GM19324 (cell line): Measurements from ENCODE around the gene VWA7.
"Not testable (repeated sequence)": the region's sequence is repeated elsewhere in the genome, so short reads cannot be mapped to it uniquely, and the experiment has no call there.

Experiments used
- ATAC-seq: cut with Tn5 transposase; IDR thresholded peaks from one replicate; pipeline ENCODE4 v1.9.1; 2021; ENCODE audit warnings: mild to moderate bottlenecking, moderate library complexity; ENCODE audit not compliant: unreplicated experiment, low FRiP score

Gene VWA7

GRCh38 chr6:31801031-31801927 is 24.2 kb upstream of the VWA7 start:
- not testable (repeated sequence) for ATAC-seq

GRCh38 chr6:31799781-31800180 is 22.7 kb upstream of the VWA7 start:
- ATAC-seq: no peak

DNA sequence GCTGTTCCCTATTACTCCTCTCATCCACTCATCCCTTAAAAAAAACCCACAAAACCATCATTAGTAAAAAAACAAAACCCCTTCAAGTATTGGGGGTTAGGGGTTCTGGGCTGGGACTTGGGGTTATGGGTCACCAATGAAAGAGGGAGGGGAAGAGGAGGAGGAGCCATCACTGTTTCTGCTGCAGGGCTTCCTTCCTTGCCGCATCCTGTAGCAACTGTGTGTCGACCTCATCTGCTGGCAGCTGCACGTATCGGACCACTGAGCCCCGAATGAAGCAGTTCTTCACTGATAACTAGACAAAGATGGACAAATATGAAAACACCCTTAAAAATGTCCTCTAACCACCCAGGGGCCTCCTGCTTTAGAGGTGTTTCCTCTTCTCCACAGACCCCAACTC is 20.5 kb upstream of the VWA7 start:
- ATAC-seq: no peak

GRCh38 chr6:31796993-31797385 is 19.9 kb upstream of the VWA7 start:
- no peak for ATAC-seq

DNA sequence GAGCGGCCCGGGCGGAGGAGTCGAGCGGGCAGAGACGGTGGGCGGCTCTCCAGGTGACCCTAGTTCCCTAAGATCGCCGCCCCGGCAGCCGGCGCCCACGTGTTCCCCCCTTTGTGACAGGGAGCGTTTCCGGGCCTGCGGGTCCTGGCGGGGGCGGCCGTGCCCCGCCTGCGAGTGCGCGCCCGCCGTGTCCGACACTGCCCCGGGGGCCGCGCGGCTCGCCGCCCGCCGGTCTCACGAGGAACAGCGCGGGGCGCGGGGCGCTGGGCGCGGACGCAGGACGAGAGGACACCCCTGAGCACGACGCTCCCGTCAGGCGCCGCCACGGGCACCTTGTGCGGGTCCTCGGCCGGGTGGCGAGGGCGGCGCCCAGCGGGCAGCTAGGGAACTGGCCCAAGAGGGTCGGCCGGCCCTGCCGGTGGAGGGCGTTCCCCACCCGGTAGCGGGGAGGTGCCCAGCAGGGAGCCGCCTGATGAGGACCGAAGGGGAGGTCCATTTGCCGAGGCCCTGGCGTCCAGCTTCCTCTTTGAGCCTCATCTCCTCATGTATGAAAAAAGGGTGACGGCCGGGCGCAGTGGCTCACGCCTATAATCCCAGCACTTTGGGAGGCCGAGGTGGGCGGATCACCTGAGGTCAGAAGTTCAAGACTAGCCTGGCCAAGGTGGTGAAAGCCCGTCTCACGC is 18.6 kb upstream of the VWA7 start, which contains the start of gene VARS1:
Gene VARS1, minus strand, starts transcription at position 137 of the 683 bp plus-strand sequence. CDS start 535 bp downstream, outside the sequence.
- ATAC-seq: peak; percentile 84

DNA sequence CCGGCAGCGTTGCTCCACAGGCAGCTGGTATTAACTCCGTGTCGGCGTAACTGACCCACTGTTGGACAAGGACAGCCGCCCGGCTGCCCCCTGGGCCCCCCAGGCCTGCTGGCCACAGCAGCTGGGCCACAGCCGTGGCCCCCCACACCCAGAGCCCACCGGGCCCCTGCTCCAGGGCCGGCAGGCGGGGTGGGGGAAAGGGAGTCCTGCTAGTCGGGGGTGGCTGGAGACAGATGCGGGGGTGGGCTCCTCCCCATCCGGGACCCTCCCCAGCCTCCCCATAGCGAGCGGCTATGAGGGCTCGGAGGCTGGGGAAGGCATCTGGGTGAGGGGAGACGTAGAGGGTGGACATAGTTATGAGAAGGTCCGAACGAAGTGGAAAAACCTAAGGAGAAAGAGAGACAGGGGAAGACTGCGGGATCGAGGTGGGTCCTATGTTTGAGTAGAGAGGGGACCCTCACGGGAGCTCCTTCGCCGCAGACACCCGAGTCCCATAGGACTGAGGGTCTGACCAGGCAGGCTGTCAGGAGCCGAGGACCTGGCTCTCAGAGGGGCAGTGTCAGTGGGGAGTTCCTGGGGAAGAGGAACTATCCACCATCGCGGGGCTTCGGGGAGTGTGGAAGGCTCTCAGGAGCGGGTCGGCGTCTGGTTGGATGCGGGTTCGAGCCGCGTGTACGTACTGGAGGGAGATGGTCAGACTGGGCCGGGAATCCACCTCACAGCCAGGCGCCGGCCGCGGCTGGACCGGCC is 17.9 kb upstream of the VWA7 start:
- no peak for ATAC-seq

DNA sequence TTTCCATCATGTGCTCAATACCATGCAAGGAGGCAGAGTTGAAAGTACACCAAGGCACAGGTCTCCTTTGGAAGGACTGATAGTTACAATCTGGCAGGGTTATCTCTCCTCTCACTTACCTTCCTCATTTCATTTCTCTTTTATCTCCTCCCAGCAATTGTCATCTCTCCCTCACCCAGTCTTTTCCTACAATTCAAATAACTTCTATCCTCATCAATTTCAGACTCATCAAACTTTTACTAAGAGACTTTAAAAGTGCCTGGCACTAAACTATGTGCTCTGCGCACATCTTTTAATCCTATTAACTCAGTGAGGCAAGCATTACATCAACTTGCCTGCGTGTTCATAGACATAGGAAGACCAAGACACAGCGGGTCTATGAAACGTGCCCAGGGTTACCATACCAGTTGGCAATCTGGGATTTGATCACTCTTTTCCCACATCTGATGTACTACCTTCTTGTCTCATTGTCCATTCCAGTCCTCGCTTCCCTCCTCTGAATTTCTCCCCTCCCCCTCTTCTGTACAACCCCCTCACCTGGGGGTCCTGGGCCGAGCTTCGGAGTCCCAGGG is 17.3 kb upstream of the VWA7 start:
- ATAC-seq: no peak

DNA sequence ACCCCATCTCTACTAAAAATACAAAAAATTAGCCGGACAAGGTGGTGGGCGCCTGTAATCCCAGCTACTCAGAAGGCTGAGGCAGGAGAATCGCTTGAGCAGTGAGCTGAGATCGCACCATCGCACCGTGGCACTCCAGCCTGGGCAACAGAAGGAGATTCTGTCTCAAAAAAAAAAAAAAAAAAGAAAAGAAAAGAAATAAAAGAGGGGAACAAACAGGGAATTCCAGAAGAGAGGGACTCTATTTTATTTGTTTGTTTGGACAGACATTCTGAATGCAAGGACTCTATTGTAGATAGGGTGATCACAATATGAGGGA is 16.8 kb upstream of the VWA7 start:
- not testable (repeated sequence) for ATAC-seq

GRCh38 chr6:31792761-31793171 is 15.6 kb upstream of the VWA7 start:
- ATAC-seq: no peak

- no peak for ATAC-seq
Observed at GRCh38 chr6:31792090-31792374, 14.9 kb upstream of the VWA7 start.

DNA sequence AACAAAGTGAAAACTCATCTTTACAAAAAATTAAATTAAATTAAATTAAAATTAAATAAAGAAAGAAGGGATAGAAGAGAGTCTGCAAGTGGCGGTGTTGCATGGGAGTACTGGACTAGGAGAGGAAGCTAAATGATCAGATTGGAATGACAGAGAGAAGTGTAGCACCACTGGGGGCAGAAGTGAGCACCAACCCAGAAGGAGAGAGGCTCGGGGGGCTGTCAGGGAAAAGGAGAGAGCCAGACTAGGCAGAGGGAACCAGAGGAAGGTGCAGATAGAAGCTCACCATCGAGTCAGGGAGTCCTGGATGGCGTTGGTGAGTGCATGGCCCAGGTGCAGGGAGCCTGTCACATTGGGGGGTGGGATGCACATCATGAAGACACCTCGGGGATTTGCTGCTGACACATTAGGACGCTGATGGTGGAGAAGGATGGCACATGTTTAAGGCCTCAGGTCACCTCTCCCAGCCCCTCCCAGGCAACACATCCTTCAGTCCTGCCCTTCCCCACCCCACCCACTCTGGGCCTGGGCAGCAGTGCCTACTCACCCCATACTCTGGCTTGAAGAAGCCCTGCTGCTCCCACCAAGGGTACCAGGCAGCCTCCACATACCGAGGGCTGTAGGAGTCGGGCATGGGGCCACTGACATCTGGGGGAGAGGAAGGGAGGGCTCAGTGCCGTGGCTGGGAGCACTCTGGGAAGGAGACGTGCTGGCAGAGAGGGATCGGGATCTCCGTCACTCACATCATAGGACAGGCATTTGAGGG is 14.4 kb upstream of the VWA7 start:
- no peak for ATAC-seq

GRCh38 chr6:31785475-31785874 is 8.3 kb upstream of the VWA7 start:
- ATAC-seq: no peak

GRCh38 chr6:31784098-31784925 is 7.2 kb upstream of the VWA7 start:
- no peak for ATAC-seq

- no peak for ATAC-seq
Observed at GRCh38 chr6:31782126-31782855, 5.2 kb upstream of the VWA7 start.

GRCh38 chr6:31781244-31782125 is 4.4 kb upstream of the VWA7 start:
- ATAC-seq: no peak

DNA sequence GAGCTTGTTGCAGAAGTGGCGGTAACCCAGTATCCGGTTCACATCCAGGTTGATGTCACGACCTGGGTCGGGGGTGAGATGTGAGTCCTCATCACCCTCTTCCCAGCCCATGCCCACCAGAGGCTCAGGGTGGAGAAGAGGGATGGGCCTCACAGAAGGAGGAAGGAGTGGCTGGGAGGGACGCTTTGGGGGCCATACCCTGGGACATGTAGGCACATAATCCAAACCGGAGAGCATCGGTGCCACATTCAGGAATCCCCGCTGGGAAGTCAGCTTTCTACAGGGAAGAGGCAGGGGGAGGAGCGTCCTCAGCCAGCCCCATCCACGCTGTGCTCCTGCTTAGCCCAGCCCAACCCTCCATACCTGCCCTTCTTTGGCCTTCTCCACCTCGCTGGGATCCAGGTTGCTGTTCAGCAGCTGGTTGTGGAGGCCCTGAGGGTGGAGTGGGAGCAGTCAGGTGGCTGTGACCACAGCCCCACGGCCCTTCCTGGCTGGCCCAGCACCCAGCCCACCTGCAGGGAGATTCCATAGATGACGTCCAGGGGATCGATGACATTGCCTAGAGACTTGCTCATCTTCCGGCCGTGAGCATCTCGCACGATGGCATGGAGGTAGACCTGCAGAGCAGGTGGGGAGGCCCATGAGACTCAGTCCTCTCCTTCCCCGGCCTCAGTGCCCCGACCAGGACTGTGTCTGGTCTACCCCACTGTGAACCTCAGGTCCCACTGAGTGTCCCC is 3.5 kb upstream of the VWA7 start:
- ATAC-seq: no peak

GRCh38 chr6:31779908-31780307 is 2.8 kb upstream of the VWA7 start:
- no peak for ATAC-seq
